ENCODE data around the gene SULT4A1. TPM values are rescaled to one million over a fixed set of nuclear protein-coding genes. Genes with fewer than 3 reads are reported as not detected.

The SULT4A1 gene
- total RNA-seq, 1 experiment from 2014 or later, result 12.6 TPM

DNA sequence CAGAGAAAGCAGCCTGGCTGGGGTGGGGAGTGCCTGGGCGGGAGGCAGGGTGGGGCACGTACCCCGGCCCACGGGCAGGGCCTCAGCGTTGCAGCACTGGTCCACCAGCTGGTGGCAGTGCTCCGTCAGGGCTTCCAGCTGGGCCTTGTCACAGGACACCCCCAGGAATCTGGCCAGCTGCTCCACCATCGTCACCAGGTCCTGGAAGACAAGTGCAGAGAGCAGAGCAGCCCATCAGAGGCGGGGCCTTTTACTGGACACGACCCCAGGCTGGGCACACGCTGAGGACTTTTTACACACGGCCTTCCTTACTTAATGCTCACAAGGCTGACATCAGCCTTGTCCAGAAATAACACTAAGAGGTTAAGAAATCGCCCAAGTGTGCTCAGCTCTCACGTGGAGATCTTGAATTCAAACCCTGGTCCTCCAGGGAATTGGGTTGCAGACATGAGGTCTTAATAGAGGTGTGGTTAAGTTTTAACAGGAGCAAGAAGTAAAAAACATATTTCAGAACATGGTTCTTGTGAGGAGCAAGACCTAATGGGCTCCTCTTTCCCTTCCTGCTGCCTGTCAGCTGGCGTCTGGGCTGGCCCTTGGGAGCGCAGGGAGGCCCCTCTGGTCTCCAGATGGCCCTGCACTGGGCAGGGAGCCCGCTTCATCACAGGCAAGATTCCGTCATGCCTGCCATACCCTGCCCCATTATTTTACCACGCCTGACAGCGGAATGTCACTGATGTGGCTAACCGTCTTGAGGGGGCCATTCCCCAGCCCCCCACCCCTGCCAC lies 33.1 kb downstream of the SULT4A1 start (continued):
- TF ChIP-seq, protein P1, sequence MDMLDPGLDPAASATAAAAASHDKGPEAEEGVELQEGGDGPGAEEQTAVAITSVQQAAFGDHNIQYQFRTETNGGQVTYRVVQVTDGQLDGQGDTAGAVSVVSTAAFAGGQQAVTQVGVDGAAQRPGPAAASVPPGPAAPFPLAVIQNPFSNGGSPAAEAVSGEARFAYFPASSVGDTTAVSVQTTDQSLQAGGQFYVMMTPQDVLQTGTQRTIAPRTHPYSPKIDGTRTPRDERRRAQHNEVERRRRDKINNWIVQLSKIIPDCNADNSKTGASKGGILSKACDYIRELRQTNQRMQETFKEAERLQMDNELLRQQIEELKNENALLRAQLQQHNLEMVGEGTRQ (CRISPR knock-in tag; IDR thresholded peaks at IDR 0.05), result no peak

DNA sequence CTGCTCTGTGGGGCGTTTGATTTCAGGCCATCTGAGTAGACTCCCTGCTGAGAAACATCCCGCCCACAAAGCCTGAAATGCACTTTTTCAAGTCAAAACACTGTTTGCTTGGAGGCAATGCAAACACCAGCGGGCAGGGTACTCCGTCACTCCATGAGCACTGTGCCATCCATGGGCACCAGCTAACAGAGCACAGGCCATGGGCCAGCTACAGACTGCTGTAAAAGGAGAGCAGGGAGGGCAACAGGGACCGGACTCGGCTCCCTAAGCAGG lies 33.7 kb downstream of the SULT4A1 start:
- no peak overlapping the region; the same call in 1 of the 2 replicates for H3K27ac Mint-ChIP-seq
- no peaks in the 10 kb centered on the region for H3K9me3 Mint-ChIP-seq
- TF ChIP-seq, protein P2, sequence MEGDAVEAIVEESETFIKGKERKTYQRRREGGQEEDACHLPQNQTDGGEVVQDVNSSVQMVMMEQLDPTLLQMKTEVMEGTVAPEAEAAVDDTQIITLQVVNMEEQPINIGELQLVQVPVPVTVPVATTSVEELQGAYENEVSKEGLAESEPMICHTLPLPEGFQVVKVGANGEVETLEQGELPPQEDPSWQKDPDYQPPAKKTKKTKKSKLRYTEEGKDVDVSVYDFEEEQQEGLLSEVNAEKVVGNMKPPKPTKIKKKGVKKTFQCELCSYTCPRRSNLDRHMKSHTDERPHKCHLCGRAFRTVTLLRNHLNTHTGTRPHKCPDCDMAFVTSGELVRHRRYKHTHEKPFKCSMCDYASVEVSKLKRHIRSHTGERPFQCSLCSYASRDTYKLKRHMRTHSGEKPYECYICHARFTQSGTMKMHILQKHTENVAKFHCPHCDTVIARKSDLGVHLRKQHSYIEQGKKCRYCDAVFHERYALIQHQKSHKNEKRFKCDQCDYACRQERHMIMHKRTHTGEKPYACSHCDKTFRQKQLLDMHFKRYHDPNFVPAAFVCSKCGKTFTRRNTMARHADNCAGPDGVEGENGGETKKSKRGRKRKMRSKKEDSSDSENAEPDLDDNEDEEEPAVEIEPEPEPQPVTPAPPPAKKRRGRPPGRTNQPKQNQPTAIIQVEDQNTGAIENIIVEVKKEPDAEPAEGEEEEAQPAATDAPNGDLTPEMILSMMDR (IDR thresholded peaks at IDR 0.05), result no peak
- TF ChIP-seq SOX15 (CRISPR knock-in tag; IDR thresholded peaks at IDR 0.05) (no peak), TP53 (CRISPR knock-in tag; IDR thresholded peaks at IDR 0.05) (no peak), EMX1 (CRISPR knock-in tag; IDR thresholded peaks at IDR 0.05) (no peak), ZNF423 (CRISPR knock-in tag; IDR thresholded peaks at IDR 0.05) (no peak), CBFB (CRISPR knock-in tag; IDR thresholded peaks at IDR 0.05; ENCODE audit: low read depth) (no peak)
- TF ChIP-seq, protein P3, sequence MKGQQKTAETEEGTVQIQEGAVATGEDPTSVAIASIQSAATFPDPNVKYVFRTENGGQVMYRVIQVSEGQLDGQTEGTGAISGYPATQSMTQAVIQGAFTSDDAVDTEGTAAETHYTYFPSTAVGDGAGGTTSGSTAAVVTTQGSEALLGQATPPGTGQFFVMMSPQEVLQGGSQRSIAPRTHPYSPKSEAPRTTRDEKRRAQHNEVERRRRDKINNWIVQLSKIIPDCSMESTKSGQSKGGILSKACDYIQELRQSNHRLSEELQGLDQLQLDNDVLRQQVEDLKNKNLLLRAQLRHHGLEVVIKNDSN (CRISPR knock-in tag; IDR thresholded peaks at IDR 0.05), result no peak
- TF ChIP-seq, protein P4, sequence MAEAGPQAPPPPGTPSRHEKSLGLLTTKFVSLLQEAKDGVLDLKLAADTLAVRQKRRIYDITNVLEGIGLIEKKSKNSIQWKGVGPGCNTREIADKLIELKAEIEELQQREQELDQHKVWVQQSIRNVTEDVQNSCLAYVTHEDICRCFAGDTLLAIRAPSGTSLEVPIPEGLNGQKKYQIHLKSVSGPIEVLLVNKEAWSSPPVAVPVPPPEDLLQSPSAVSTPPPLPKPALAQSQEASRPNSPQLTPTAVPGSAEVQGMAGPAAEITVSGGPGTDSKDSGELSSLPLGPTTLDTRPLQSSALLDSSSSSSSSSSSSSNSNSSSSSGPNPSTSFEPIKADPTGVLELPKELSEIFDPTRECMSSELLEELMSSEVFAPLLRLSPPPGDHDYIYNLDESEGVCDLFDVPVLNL (CRISPR knock-in tag; IDR thresholded peaks at IDR 0.05; ENCODE audit: borderline replicate concordance, low read depth), result no peak
- ChIA-PET CTCF (interaction anchor here (1.0 to 6.3 kb wide), 6 partner anchors 13 to 117 kb away, joined by 3 to 69 read pairs (median 4); no protein-coding TSS in a partner anchor), POLR2A (interaction anchor here (0.7 kb wide), 1 partner anchor 798 kb away, joined by 3 read pairs; no protein-coding TSS in a partner anchor)
- peaks cover 8% of the 10 kb centered on the region for H3K36me3 Mint-ChIP-seq
- no peaks in the 10 kb centered on the region for H3K27me3 Mint-ChIP-seq (ENCODE audit: low read depth)
- H3K4me1 Mint-ChIP-seq, result peaks cover 33% of the 10 kb centered on the region
- ATAC-seq (no peak), DNase-seq (ENCODE audit: low spot score) (no peak)
- no peak overlapping the region for H3K4me3 Mint-ChIP-seq

DNA sequence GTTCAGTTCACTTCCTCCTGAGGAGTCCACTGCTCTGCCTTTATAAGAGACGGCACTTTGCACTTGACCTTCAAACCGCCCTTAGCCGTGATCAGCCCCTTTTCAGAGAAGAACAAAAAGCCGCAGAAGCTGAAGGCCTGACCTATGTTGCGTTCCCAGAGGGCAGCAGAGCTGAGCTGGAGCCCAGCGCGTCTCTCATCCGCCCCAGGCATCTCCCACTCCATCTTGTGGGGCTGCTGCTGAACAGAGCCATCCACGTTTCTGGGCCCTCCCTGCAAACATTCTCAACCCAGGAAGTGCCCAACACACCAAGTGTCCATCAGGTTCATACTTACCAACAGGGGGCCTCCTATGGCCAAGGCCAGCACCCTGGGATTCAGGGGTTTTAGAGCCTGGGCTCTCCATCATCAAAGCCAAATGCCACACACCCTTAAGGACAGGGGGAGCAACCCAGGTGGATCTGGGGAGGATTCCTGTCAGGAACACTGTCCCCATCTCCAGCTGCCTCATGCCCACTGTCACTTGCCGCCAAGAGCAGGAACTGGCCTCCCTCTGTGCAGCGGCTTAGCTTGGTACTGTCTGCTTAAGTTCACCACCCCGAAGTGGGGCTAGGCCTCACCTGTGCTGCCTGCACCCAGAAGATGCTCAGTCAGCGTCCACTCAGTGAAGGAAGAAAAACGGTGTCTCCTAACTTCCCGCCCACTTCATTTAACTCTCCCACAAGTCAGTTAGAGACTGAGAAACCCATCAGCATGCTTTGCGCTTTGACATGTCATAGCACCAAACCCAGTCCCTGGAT lies 34.2 kb downstream of the SULT4A1 start:
- ChIA-PET CTCF (interaction anchor here (1.0 to 6.3 kb wide), 6 partner anchors 14 to 85 kb away, joined by 3 to 69 read pairs (median 4); no protein-coding TSS in a partner anchor), POLR2A (no interaction called here)
- ATAC-seq (no peak), DNase-seq (ENCODE audit: low spot score) (no peak)
- H3K4me3 Mint-ChIP-seq, result no peak overlapping the region
- H3K4me1 Mint-ChIP-seq, result peaks cover 38% of the 10 kb centered on the region
- TF ChIP-seq ZNF396 (CRISPR knock-in tag; IDR thresholded peaks at IDR 0.05; ENCODE audit: borderline replicate concordance) (no peak), CREB1 (CRISPR knock-in tag; IDR thresholded peaks at IDR 0.05) (no peak), ETV6 (CRISPR knock-in tag; IDR thresholded peaks at IDR 0.05) (no peak)
- TF ChIP-seq, protein P5, sequence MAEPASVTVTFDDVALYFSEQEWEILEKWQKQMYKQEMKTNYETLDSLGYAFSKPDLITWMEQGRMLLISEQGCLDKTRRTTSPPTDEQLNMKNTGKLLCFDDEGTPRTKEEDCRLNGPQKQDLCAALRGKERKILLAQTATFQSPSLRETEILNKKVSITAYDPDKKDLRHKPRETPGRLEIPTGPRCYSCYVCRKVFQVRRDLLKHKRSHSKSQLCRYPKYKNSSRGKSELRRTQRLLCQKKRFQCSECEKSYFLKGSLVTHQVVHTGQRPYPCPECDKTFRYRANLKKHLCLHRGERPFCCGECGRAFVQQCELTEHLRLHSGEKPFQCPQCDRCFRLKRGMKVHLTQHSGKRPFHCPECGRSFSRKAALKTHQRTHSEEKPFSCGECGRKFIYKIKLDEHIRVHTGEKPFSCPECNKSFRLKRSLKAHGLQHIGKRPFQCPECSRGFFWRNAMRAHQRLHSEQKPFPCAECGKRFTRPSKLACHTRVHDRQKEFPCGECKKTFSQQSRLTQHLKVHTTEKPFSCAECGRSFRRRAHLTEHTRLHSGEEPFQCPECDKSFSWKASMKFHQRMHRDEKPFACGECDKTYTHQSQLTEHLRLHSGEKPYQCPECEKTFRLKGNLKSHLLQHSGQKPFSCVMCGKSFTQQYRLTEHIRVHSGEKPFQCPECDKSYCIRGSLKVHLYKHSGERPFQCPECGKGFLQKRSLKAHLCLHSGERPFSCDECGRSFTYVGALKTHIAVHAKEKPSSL (CRISPR knock-in tag; conservative IDR thresholded peaks at IDR 0.05), result no peak
- H3K27me3 Mint-ChIP-seq (ENCODE audit: low read depth), result no peaks in the 10 kb centered on the region
- H3K9me3 Mint-ChIP-seq, result no peaks in the 10 kb centered on the region
- H3K36me3 Mint-ChIP-seq, result peaks cover 8% of the 10 kb centered on the region
- no peak overlapping the region for H3K27ac Mint-ChIP-seq

All from WTC11 (cell line).